PC-3 (cell line): ENCODE results near the gene FGR. TPM values are rescaled to one million over a fixed set of nuclear protein-coding genes. Genes with fewer than 3 reads are reported as not detected.

ENCODE experiments used
- ATAC-seq: fragments of 200-7000 bp; cut with Tn5 transposase; 2 replicates; pipeline ENCODE4 v1.9.1; 2020; ENCODE audit warnings: mild to moderate bottlenecking, moderate library complexity
- BruUV-seq: library from RNA; stranded (reverse); fragments of 400-500 nt; replicated peaks from 2 replicates; lab custom pipeline; 2021; lab: Mats Ljungman, UMichigan
- CTCF ChIA-PET: fragments of 300-600 bp; sonication (Branson Sonifier 250); formaldehyde crosslinking; loops from one replicate; lab custom pipeline; 2022; ENCODE audit warnings: antibody characterized with exemption; lab: Charles Lee
- POLR2A ChIA-PET: fragments of 300-600 bp; sonication (Branson Sonifier 250); formaldehyde crosslinking; loops from one replicate; lab custom pipeline; 2022; ENCODE audit warnings: antibody characterized with exemption; ENCODE audit not compliant: unreplicated experiment; lab: Charles Lee
- DNase-seq: peaks from one replicate; pipeline ENCODE4 v3.0.0-alpha.2; 2015
- H2AFZ ChIP-seq: fragments of 300-600 bp; sonication (generic); 2 replicates; pipeline ENCODE4 v1.6.0; 2016; ENCODE audit warnings: antibody characterized with exemption, low read length
- H3F3A ChIP-seq: fragments of 300-600 bp; sonication (generic); one replicate; pipeline ENCODE4 v1.6.0; 2017; ENCODE audit warnings: antibody characterized with exemption, low read length, control low read depth, mild to moderate bottlenecking; ENCODE audit not compliant: unreplicated experiment
- H3K27ac ChIP-seq: fragments of 300-600 bp; sonication (generic); 2 replicates; pipeline ENCODE4 v1.5.1; 2016; ENCODE audit warnings: mild to moderate bottlenecking, low read length
- H3K27me3 ChIP-seq: fragments of 300-600 bp; sonication (generic); 2 replicates; pipeline ENCODE4 v1.6.1; 2016; ENCODE audit warnings: low read length, mixed read lengths
- H3K36me3 ChIP-seq: fragments of 300-600 bp; sonication (generic); 2 replicates; pipeline ENCODE4 v1.6.1; 2016; ENCODE audit warnings: low read depth, mixed run types, low read length, mixed read lengths
- H3K4me1 ChIP-seq: fragments of 300-600 bp; sonication (generic); 2 replicates; pipeline ENCODE4 v1.5.1; 2016; ENCODE audit warnings: low read length; ENCODE audit not compliant: insufficient read depth
- H3K4me2 ChIP-seq: fragments of 300-600 bp; sonication (generic); 2 replicates; pipeline ENCODE4 v1.6.0; 2016; ENCODE audit warnings: low read length
- H3K4me3 ChIP-seq: fragments of 300-600 bp; sonication (generic); 2 replicates; pipeline ENCODE4 v1.5.1; 2016; ENCODE audit warnings: mild to moderate bottlenecking, low read length, mixed read lengths
- H3K79me2 ChIP-seq: fragments of 300-600 bp; sonication (generic); 2 replicates; pipeline ENCODE4 v1.6.1; 2017; ENCODE audit warnings: low read length, mixed read lengths
- H3K9ac ChIP-seq: fragments of 300-600 bp; sonication (generic); 2 replicates; pipeline ENCODE4 v1.6.0; 2016; ENCODE audit warnings: mild to moderate bottlenecking, low read length
- H3K9me2 ChIP-seq: fragments of 300-600 bp; sonication (generic); replicated peaks from 2 replicates; pipeline ENCODE4 v1.6.1; 2016; ENCODE audit warnings: mixed run types, low read length, mixed read lengths
- H3K9me3 ChIP-seq: fragments of 300-600 bp; sonication (generic); 2 replicates; pipeline ENCODE4 v1.6.1; 2016; ENCODE audit warnings: low read length, mixed read lengths
- H4K20me1 ChIP-seq: fragments of 300-600 bp; sonication (generic); 2 replicates; pipeline ENCODE4 v1.6.1; 2016; ENCODE audit warnings: low read length, mixed read lengths
- CTCF ChIP-seq: fragments of 300-600 bp; sonication (generic); conservative IDR thresholded peaks from 2 replicates; pipeline ENCODE4 v1.5.1; 2017; ENCODE audit warnings: antibody characterized with exemption, low read depth, mild to moderate bottlenecking, low read length
- EZH2 ChIP-seq: fragments of 300-600 bp; sonication (generic); IDR thresholded peaks from one replicate; pipeline ENCODE4 v1.6.1; 2017; ENCODE audit warnings: antibody characterized with exemption, mild to moderate bottlenecking, low read length; ENCODE audit not compliant: unreplicated experiment
- EZH2phosphoT487 ChIP-seq: fragments of 300-600 bp; sonication (generic); IDR thresholded peaks from 2 replicates; pipeline ENCODE4 v1.6.1; 2018; ENCODE audit warnings: mild to moderate bottlenecking, antibody characterized with exemption, low read length, borderline replicate concordance
- intact Hi-C: fragments of 100-400 bp; cut with micrococcal nuclease; formaldehyde crosslinking; loops from 2 replicates; pipeline ENCODE4 v1.9.0; 2023
- total RNA-seq: library from RNA; depleted of rRNA; stranded (reverse); fragments of >200 nt; gene quantifications from 2 replicates; pipeline ENCODE4 v1.2.3, GENCODE V29; 2014

The FGR gene
- total RNA-seq, 1 experiment from 2014 or later, result not detected

- Histone ChIP-seq H4K20me1 (no peaks in the 10 kb centered on the region), H3K9me2 (no peaks in the 10 kb centered on the region), H3K4me1 (peaks cover 21% of the 10 kb centered on the region), H3K9me3 (no peaks in the 10 kb centered on the region), H3F3A (peaks cover 10% of the 10 kb centered on the region), H3K27ac (no peak overlapping the region), H3K4me2 (no peak overlapping the region), H3K9ac (no peak overlapping the region), H3K27me3 (no peaks in the 10 kb centered on the region), H3K36me3 (peaks cover 4% of the 10 kb centered on the region; the same call in 1 of the 2 replicates), H2AFZ (no peak overlapping the region), H3K4me3 (no peak overlapping the region), H3K79me2 (peaks cover 87% of the 10 kb centered on the region)
- POLR2A ChIA-PET, result interaction anchor here (0.6 kb wide), 1 partner anchor 80 kb away, joined by 6 read pairs; the partner anchor contains the start of gene WASF2
- no TSS peak for BruUV-seq
- intact Hi-C loops, result loop anchor here (5.0 kb wide), 1 partner anchor 47 kb away; no protein-coding TSS in a partner anchor
- DNase-seq (no peak), ATAC-seq (no peak)
- CTCF ChIA-PET, result interaction anchor here (1.1 kb wide), 1 partner anchor 12 kb away, joined by 4 read pairs; no protein-coding TSS in a partner anchor
- TF ChIP-seq EZH2, result no peak
- TF ChIP-seq EZH2phosphoT487, result no peak
- TF ChIP-seq CTCF, result no peak
These were observed 65.3 kb downstream of the FGR start for GRCh38 chr1:27569506-27570291.

GRCh38 chr1:27569088-27569460 is 65.9 kb downstream of the FGR start:
- ATAC-seq, result peak; percentile 12
- H3K9ac ChIP-seq, result no peak overlapping the region
- H3K27ac ChIP-seq, result no peak overlapping the region
- peak overlapping the region; percentile 78; the same call in 1 of the 2 replicates for H3K4me2 ChIP-seq
- no peaks in the 10 kb centered on the region for H4K20me1 ChIP-seq
- H3K4me1 ChIP-seq, result peaks cover 25% of the 10 kb centered on the region
- peaks cover 4% of the 10 kb centered on the region; the same call in 1 of the 2 replicates for H3K36me3 ChIP-seq
- CTCF ChIA-PET, result interaction anchor here (1.5 kb wide), 1 partner anchor 12 kb away, joined by 19 read pairs; no protein-coding TSS in a partner anchor
- no peak overlapping the region for H2AFZ ChIP-seq
- no TSS peak for BruUV-seq
- intact Hi-C loops, result loop anchor here (5.0 kb wide), 1 partner anchor 47 kb away; no protein-coding TSS in a partner anchor
- no peaks in the 10 kb centered on the region for H3K9me2 ChIP-seq
- H3F3A ChIP-seq, result peaks cover 13% of the 10 kb centered on the region
- H3K79me2 ChIP-seq, result peaks cover 87% of the 10 kb centered on the region
- DNase-seq, result no peak
- H3K27me3 ChIP-seq, result no peaks in the 10 kb centered on the region
- no peak for TF ChIP-seq EZH2
- TF ChIP-seq EZH2phosphoT487, result no peak
- no peak for TF ChIP-seq CTCF
- H3K4me3 ChIP-seq, result no peak overlapping the region
- no peaks in the 10 kb centered on the region for H3K9me3 ChIP-seq
- POLR2A ChIA-PET, result no interaction called here
